GM10266 (cell line): Measurements from ENCODE around the gene LRMDA.

Experiments
- DNase-seq: peaks from one replicate; pipeline ENCODE4 v3.0.0; 2012; ENCODE audit errors: extremely low spot score
- TF ChIP-seq, protein P1 (sequence below): IDR thresholded peaks from 2 replicates; pipeline ENCODE4 v1.5.1; 2012; ENCODE audit warnings: mild to moderate bottlenecking, low read depth; ENCODE audit not compliant: control insufficient read depth, insufficient read depth; ENCODE audit errors: missing control alignments

Gene LRMDA

DNA sequence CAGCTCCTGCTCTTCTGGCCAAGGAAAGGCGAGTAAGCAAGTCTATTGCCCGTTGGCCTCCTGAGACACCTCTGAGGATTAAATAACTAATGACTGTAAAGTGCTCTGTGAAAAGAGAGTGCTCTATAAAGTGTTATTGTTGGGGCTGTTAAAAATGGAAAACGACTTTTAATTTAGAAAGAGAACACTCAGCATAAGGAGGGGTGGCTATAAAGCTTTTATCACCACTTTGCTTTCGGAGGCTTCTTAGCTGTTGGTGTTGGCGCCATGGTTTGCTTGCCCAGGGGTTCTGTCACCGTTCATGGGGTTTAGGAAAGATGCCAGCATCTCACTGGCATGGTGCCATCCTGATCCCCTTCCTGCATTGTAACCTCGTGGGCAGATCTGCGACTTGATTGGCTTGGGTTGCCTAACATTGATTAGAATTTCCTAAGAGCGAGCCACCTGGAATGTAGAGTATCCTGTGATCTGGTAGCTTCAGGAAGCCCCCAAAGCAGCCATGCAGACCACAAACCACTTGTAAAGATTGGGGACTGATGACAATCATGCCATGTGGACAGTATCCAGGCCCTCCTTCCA is 509.9 kb downstream of the LRMDA start:
- DNase-seq: no peak
- TF ChIP-seq, protein P1, sequence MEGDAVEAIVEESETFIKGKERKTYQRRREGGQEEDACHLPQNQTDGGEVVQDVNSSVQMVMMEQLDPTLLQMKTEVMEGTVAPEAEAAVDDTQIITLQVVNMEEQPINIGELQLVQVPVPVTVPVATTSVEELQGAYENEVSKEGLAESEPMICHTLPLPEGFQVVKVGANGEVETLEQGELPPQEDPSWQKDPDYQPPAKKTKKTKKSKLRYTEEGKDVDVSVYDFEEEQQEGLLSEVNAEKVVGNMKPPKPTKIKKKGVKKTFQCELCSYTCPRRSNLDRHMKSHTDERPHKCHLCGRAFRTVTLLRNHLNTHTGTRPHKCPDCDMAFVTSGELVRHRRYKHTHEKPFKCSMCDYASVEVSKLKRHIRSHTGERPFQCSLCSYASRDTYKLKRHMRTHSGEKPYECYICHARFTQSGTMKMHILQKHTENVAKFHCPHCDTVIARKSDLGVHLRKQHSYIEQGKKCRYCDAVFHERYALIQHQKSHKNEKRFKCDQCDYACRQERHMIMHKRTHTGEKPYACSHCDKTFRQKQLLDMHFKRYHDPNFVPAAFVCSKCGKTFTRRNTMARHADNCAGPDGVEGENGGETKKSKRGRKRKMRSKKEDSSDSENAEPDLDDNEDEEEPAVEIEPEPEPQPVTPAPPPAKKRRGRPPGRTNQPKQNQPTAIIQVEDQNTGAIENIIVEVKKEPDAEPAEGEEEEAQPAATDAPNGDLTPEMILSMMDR: no peak

DNA sequence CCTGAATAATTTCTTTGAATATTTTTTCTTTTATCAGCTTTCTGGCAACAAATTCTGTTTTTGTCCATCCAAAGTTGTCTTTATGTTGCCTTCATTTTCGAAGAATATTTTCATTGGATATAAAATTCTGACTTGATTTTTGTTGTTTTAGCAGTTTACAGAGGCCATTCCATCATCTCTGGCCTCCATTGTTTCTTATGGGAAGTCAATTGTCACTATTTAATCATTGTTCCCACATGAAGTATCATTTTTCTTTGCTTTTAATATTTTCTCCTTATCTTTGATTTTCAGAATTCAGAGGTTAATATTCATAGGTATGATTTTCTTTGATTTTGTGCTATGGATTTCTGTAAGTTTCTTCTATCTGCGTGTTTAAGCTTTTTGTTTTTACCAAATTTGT is 512.6 kb downstream of the LRMDA start:
- TF ChIP-seq, protein P1: no peak
- DNase-seq: no peak

DNA sequence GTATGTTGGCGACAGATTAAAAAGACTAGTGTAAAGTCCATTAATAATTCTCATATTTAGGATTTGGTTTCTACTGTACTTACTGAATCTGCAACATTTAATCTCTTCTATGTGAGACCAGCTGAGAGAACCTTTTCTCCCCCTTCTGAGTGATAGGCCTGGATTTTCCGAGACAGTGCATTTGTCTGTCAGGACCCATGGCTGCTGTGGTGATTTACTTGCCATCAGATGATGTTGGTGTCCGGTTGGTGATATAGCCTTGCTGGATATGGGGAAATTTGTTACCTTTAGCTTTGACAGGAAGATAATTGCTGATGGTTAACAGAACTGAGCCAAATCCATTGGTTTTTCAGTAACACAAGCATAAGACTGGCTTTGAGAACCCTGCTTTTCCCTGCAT is 517.2 kb downstream of the LRMDA start:
- DNase-seq: no peak
- TF ChIP-seq, protein P1: no peak

DNA sequence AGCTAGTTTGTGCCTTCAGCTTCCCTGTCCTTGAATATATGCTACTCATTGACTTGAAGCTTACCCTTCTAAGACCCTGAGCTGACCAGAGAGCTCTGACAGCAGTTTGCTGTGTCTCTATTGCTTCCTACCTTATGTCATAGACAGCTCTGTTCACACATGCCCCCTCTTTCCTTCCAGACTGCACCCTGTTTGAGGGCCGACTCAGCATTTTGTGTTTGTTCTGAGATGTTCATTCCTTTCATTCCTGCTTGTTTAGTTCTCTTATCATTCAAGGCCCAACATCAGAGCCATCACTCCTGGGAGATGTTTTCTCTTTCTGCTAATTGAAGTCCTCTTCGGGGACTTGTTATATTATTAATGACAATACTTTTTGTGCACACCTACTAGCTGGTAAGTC is 518.9 kb downstream of the LRMDA start:
- no peak for DNase-seq
- TF ChIP-seq, protein P1: no peak

DNA sequence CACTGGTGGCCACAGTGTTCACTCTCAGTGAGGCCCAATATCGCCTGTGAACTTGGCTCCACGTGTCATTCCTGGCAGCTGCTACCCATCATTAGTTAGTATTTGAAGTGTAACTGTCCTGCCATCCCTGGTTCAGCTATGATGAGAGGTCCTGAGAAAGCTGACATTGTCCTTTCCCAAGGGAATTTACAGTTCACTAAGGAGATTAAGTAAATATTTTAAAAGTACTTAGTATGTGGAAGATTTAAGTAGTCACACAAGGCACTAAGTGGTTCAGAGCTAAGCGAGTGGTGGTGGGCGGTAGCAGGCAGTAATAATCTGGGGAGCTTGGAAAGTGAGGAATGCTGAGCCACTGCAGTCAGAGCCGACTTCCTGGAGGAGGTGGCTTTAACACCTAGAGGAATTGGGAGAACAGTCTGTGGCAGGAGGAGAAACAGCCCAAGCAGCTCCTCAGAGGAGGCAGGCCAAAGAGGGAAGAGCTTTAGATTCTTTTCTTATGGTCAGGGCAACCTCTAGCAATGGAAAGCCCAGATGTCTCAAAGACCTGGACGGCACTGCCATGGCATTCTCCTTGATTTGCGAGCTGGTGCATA is 519.7 kb downstream of the LRMDA start:
- DNase-seq: no peak
- TF ChIP-seq, protein P1: no peak

DNA sequence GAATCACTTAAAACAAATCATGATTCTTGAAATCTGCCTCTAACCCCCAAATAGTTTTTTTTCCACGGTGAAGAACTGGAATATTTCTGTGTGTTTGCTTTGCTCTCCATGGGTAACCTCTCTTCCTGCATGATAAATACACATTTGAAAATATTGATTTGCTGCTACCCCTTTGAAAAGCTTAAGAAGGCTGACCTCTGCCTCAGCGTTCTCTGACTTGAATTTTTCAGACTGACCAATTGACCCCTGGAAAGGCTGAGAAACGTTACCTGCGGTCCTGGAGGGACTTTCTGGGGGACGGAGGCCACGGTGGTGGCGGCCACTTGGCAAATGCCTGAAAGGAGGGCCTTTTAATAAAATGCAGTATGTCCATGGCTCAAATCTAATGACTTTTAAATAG is 520.2 kb downstream of the LRMDA start:
- TF ChIP-seq, protein P1: no peak
- no peak for DNase-seq

DNA sequence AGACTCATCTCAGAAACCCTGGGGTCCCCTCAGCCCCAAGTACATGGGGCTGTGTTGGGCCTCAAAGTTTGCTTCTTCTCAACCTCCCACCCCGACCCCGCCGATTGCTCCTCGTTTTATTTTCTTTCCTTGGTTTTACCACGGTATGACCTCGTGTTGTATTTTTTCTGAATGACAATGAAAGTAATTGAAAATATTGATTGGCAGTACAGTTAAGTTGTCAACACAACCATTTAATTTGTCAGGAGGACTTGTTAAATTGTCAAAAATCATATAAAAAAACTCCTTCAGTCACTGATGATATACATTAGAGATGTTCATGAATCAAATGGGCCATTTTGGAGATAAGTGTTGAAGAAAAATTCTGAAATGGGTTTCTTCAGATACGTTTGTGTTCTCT is 520.7 kb downstream of the LRMDA start:
- TF ChIP-seq, protein P1: no peak
- no peak for DNase-seq
